Left cardiac atrium (tissue), 4 donors: ENCODE data around the gene GABRA4. TPM values are rescaled to one million over a fixed set of nuclear protein-coding genes. Genes with fewer than 3 reads are reported as not detected.

Source experiments
- ATAC-seq, 2 donors: fragments of 200-7000 bp; cut with Tn5 transposase; one replicate each; pipeline ENCODE4 v1.9.1; 2020; ENCODE audit warnings: mild to moderate bottlenecking in 2 of 2, moderate library complexity in 2 of 2
- DNase-seq: peaks from one replicate; pipeline ENCODE4 v3.0.0-alpha.2; 2020
- intact Hi-C, 2 donors: fragments of 100-400 bp; cut with DNase I; formaldehyde crosslinking; loops; one replicate each; pipeline versions ENCODE4 v1.14.1 to v1.15.1; 2022 to 2023
- long read RNA-seq: library from polyadenylated mRNA; unstranded; transcript quantifications from one replicate; pipeline ENCODE4 v2.0.0, GENCODE V29; 2021
- total RNA-seq, 2 donors: library from RNA; stranded (reverse); fragmentation: NEBNext Ultra II Directional; extraction: Animal tissue kit (Norgen Biotek cat#: 25700); gene quantifications; one replicate each; pipeline ENCODE4 v1.2.1, GENCODE V29; 2021
- donor health status: DM: no; HTN: yes; CAD: no.
- donor health status: DM: no; HTN: yes; CAD: no; lungs with severe emphysema.
- donor health status: DM: yes; HTN: yes; CAD: no.
- donor health status: Dilated cardiomyopathy.

GABRA4 gene
- total RNA-seq = 1 to 10 TPM; 2.1 to 2.5 TPM
- long read RNA-seq, full-length matches to known transcripts = 2 of 2 reads
- long read RNA-seq, partial matches to known transcripts = 0 of 2 reads
- long read RNA-seq, other reads (novel, unspliced or antisense) = 0 of 2 reads

DNA sequence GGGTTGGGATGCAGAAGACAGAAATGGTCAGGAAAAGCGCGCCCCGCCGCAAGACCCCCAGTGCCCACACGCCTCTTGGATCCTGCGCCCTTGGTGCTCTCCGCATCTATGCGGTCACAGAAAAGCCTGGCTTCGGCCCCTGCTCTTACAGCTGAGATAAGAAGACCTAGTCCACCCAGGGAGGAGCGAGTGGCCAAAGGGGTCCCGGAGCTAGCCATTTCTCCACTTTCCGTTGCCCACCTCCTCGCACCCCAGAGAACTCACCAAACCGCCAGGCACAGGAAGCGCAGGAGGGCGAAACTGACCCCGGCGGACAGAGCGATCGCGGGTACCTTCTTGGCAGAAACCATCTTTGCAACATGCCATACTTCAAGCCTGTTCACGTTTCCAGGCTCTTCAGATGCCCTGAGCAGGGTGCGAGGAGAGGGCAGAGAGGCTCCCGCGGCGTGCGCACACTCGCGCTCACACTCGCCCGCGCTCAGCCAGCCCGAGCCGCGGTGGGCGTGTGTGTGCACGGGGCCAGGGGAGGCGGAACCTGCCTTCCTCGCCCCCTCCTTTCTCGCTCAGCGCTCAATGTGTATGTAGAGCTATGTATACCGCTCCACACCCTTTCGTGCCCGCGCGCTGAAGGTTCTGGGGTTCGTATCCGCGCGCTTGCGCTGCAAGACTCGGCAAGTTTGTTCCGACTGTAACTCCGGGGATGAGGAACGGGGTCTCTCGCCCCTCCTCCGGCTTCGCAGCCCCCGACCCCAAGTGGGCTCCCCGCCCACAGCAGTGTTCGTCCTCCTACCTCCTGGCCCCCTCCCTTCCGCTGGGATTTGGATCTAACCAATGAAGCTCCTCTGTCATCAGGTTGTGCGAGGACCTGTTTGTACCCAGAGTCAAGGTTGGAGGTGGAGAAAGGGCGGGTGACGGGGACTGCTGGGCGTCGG is at the start of gene GABRA4:
GABRA4 (minus strand) TSS at position 507 of the 932 bp plus-strand sequence; CDS start at position 350, 157 bp downstream.
- intact Hi-C loops = no loop called here
- ATAC-seq = peak; percentile 27 to 75
- no peak for DNase-seq

DNA sequence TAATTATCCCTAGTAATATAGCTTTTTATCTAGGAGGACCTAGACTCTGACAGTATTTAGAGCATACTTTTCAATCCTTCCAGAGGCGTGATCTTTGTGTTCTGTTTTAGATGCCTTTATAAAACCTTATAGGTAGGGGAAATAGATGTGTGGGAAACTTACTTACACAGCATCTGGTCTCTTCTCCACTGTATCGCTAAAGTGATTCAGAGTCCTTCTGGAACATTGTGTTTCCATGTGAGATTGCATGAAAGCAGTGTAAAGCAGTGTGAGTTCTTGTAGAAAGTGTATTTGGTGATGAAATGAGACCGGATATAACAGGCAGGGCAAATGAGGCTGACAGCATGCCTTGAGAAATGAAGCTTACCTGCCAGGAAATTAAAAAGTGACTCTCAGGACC is 47.4 kb upstream of the GABRA4 start:
- no peak for DNase-seq
- ATAC-seq = no peak
- intact Hi-C loops = no loop called here

DNA sequence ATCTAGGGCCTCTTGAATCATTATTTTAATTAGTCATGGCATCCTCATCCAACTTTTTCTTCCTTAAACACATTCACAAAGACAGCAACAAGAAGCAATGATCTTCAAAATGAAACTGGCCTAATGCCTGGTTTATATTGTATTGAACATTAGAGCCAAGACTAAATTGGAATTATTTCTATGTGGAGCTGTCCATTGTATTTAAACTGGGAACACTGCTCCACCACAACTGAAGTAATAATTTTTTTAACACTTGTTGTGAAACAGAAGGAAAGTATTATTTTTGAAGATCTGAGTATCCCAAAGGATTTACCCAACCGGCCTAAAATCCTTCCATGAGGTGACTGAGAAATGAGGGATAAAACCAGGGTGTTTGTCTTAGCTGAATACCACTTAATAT is 44.9 kb upstream of the GABRA4 start:
- no peak for DNase-seq
- no peak for ATAC-seq
- intact Hi-C loops = no loop called here

DNA sequence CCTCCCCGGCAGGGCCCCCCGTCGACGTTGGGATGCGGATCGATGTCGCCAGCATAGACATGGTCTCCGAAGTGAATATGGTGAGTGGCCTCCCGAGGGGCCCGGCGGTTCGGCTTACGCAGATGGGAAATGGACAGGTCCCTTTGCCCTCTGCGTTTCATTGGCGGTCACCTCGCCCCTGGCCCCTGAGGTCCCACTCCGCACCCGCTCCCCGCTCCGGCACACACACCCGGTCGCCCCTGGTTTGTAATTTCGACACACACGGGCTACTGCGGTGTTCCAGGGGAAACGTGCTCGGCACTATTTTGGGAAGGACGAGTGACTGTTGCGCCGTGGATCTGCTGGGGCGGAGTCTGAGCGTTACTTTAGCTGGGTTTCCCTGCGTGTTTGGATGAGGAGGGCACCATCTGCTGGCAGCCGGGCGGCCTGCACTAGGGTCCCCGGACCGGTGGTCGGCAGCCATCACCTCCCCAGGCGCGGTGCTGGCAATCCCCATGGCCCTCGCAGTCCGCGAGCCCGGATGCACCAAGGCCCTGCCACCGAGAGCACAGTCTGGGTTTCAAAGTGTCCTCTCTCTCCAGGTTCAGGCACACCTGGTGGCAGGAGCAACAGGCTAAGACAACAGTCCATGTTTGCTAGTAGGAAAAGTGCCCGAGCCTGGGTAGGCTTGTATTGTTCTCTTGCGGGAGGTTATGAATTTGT is 39.2 kb upstream of the GABRA4 start:
- ATAC-seq (peak; percentile 94 to 98), DNase-seq (peak; percentile 80)
- intact Hi-C loops = loop anchor here in 1 of 2 donors (2.0 to 5.0 kb wide), 2 partner anchors 100 to 190 kb away; no protein-coding TSS in a partner anchor

DNA sequence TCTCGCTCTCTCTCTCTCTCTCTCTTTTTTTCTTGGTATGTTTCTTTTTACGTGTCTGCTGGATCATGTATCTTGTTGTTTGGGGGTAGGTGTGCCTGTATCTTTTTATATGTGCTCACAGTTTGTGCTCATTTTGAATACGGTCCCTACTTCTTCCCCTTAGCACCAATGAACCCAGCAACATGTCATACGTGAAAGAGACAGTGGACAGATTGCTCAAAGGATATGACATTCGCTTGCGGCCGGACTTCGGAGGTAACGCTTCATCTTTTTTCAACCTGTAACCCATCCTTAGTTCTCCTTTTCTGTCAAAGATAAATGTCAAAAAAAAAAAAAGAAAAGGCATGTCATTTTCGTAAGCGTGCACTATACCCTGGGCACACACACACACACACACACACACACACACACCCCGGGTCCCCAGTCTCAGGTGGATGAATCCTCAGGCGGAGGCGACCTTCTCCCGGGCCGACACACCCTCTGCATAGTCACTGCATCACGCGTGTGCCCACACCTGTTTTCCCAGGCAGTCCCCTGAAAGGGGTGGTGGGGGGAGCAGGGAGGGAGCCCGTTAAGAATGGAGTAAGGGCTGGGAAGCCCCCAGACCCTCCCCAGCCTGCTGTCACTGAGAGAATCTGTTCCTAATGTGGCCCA is 38.5 kb upstream of the GABRA4 start:
- intact Hi-C loops = loop anchor here in 1 of 2 donors (2.0 to 5.0 kb wide), 2 partner anchors 99 to 190 kb away; no protein-coding TSS in a partner anchor
- ATAC-seq = peak; percentile 20 to 53
- DNase-seq = peak; percentile 20

DNA sequence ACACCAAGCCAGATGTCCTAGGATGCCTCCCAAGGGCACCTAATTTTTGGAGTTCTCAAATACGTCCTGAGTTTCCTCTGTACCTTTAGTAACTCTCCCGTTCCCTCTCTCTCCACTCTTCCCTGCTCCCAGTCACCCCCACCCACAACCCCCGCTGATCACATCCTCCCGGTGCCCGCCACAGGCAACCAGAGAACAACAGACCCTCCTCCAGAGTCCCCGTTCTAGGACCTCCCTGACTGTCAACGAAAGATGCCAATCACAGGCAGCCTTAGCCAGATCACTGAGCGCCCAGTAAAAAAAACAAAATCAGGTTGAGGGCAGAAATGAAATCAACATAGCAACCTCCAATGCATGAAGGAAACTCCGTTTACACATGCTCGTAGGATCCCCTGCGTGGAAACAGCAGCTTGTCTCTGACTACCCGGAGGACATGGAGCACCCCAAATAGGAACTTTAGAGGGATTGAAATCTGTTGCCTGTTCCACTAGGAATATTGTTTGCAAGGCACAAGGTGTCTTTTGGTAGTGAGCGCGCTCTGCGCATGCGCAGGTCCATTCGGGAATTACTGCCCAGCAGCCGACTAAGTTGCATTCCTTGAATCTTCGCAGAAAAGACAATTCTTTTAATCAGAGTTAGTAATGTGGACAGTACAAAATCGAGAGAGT is 37.8 kb upstream of the GABRA4 start, which contains the start of gene GABRB1:
GABRB1 (plus strand) TSS at position 557 of the 668 bp plus-strand sequence.
- peak; percentile 39 to 59 for ATAC-seq
- peak; percentile 70 for DNase-seq
- intact Hi-C loops = loop anchor here in 1 of 2 donors (5.0 kb wide), 1 partner anchor 189 kb away; no protein-coding TSS in a partner anchor

DNA sequence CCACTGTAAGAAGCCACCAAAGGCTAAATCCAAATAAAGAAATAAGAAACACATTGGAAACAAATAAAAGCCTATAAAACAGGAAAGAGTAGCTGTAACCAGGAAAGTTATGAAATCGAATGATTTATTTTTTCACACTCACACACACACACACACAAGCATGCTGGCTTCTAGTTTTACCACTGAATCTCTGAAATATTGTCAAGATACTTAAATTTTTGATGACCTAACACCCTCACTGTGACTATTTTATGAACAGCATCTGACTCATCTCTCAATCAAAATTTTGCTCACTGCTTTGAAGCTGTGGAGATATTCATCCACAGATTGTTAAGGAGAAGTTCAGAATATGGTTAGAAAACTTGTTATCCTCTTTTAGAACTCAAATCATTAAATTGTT is 24.1 kb upstream of the GABRA4 start:
- intact Hi-C loops = no loop called here
- ATAC-seq (no peak), DNase-seq (no peak)

DNA sequence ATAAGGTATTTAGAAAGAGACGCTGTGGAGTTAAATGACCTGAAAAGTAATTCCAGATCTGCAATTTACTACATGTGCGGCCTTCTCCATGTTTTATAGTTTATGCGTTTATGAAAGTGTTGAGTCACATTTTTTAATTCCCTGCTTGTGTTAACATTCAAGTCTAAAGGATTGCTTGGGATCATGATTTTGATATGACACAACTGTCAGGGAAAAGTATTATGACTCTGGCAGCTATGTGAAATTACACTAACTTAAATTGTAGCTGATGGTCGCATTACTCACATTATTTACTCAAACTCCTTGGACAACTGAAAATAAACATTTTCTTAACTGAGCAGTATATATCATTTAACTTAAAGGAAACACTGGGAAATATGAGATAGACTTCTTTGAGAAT is 23.7 kb upstream of the GABRA4 start:
- ATAC-seq (no peak), DNase-seq (no peak)
- intact Hi-C loops = no loop called here

DNA sequence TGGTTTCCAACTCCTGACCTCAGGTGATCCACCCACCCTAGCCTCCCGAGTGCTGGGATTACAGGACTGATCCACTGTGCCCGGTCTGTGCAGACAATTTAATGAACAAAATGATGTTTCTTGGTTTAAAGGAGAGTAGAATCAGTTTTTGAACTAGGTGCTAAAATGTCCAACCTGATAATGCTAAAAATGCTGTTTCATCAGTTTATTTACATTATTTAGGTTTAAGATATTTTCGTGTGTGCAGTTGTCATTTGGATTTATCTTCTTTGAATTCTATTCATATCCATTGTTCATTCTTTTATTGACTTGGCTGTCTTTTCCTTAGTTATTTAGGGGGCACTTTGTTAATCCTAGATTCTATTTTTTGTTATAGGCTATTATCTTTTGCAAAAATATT is 20.0 kb upstream of the GABRA4 start:
- DNase-seq (no peak), ATAC-seq (no peak)
- intact Hi-C loops = no loop called here

DNA sequence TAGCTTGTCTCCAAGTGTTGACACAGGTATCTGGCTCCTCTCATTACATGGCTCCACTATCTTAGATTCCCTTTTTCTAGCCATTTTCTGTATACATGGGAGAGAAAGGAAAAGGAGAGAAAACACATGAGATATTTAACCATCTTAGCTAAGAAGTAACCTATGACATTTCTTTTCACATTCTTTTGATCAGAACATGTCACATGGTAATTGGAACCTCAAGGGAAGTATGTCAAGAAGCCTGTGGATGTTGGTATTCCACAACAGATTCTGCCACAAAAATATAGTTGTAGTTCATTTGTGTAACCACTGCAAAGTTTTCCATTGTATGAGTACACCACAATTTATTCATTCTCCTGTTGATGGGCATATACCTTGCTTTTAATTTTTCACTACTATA is 19.3 kb upstream of the GABRA4 start:
- DNase-seq (no peak), ATAC-seq (no peak)
- intact Hi-C loops = no loop called here

DNA sequence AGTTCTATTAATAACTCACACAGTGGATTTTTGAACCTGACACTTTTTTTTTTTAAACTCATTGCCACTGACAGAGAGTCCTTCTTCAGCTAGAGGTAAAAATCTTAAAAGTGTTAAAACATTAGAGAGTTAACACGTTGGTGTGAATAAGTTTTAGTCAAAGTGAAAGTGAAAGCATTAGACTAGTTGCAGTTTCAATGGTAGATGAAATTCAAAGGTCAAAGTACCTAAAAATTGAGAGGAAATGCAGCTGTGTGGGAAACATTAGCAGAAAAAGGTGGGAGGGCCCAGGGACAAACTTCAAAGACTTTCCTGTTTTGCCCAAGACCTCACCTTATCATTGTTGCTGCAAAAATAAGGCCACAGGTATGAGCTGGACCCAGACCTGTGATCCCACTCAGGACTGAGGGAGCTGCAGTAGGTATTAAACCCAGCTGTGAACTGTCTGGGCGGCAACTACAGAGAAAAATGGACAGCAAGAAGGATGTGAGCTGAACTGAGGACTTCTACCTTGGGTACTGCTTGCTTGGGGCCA is 17.6 kb upstream of the GABRA4 start:
- DNase-seq (no peak), ATAC-seq (no peak)
- intact Hi-C loops = no loop called here

DNA sequence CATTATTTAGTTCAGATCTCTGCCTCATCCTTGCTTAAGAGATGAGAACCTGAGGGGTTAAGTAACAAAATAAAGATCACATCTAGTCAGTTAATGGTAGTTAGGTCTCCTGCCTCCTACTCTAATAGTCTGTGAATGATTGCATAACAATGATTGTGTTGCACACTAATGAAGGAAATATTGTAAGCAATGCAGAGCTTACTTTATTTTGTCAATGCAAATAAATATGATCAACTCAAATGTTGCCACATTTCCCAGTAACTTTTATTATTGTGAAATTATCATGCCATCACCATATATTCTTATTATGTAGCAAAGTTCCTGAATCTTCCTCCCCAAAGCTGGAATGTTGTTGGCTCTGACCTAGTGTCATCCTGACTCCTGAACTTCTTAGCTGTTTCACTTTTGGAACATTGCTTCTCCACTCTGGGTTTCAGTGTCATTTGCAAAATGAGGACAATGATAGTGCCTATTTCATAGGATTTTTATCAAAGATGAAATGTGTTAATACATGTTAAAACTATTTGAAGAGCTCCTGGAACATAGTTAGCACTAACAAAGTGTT is 17.0 kb upstream of the GABRA4 start:
- ATAC-seq (no peak), DNase-seq (no peak)
- intact Hi-C loops = no loop called here

DNA sequence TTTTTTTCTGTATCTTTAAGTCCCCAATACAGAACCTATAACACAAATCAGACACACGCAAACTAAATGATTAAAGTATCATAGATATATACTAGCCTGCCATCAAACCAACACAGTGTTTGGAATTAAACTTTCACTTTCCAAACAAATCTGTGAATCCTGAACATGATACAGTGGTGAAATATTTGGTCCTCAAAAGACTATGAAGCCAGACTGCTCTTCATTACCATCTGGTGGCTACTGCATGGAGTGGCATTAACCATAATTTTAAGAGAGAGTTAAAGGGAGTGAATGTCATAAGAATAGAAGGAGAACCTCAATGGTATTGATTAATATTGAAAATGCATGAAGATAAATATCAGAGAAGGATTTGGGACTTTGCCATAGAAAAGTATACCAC is 9.2 kb upstream of the GABRA4 start:
- ATAC-seq (no peak), DNase-seq (no peak)
- intact Hi-C loops = no loop called here

DNA sequence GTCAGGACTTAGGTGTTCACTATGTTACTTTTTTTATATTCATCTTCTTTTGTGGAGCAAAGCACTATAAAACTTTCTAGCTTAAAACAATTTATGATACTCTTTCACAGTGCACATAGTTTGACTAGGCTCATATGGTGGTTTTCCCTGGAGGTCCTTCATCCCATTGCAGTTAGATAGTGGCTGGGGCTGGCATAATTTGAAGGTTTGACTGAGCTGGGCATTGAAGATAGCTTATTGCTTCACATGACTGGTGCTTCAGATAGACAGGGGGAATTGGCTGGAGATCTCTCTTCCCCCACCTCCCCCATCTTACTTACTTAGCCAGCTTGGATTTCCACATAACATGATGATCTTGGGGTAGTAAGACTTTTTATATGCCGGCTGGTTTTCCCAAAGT is 7.0 kb upstream of the GABRA4 start:
- ATAC-seq (peak in 1 of 2 donors; percentile 68), DNase-seq (no peak)
- intact Hi-C loops = no loop called here

DNA sequence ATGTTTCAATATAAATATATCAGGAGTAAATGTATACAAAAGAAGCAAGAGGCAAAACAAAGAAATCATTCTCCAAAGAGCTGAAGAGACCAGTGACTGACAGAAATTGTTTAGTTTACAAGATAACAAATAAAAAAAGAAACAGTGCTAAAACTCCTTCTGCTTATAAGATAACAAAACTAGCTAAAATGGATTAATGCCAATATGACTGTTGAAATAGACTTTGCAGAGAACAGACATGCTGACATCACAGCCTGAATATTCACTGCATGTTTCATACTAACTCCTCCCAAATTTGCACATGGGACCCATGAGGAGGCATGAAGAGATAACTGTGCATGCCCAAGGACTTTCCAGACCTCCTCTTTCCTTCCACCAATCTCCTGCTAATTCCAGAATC is 6.2 kb upstream of the GABRA4 start:
- DNase-seq = no peak
- ATAC-seq = peak in 1 of 2 donors; percentile 89
- intact Hi-C loops = no loop called here

DNA sequence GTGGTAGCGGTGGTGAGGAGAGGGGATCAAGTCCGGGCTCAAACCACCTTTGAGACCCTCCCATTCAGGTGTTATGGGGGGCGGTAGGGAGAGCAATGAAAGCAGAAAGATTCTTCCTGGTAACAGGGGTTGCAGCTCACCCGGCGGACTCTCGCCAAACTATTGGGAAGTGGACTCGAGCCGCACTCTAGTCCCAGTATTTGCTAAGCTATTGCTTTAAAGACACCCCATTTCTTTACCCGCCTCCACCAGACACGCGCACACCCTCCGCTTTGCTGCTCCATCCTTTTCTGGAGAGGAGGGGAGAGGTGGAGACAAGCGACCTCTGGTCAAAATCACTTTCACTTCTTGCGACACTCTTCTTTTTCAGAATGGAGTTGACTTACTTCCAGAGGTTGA is 625 bp upstream of the GABRA4 start:
- no peak for DNase-seq
- peak in 1 of 2 donors; percentile 48 for ATAC-seq
- intact Hi-C loops = no loop called here

DNA sequence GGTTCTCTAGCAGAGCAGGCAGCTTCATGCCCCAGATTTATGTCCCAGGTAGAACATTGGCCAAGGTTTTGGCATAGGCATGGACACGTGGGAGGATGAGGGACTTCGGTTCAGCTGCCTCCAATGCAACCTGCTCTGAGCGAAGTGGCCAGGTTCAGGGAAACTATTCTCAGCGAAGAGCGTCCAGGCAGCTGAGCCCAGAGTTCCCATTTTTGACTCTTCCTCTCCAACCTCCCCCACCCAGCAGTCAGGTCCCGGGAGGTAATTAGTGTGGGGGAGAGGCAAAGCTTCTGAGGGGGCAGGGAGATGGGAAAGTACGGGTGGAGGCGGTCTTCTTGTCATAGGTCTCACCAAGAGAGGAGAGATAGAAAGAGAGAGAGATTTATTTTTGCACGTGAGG is 1.0 kb downstream of the GABRA4 start:
- ATAC-seq (no peak), DNase-seq (no peak)
- intact Hi-C loops = no loop called here

DNA sequence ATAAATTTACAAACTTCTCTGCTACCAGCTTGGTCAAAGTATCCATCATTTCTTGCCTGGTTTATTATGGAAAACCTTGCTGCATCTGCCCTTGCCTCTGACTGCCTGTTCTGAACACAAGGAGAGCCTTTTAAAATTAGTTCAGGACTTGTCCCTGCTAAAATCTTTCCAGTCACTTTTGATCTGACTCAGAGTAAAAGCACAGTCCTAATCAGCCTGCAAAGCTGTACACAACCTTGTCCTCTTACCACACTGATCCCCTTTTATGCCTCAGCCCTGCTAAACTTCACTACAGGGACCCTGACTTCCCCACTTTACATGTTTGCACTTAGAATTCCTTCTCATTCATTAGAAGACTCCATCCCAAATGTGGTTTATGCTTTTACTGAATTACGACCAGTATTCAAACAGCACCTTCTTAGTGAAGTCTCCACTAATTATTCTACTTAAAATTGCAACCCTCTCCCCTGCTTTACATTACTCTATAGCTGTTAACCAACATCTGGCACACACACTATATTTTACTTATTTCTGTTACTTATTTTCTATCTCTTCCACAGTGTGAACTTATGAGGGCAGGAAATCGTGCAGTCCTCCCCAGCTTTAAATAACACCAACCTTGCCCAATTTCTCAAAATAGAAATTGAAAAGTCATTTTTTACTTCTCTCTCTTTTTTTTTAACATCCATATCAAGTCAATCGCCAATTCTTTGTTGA is 6.3 kb downstream of the GABRA4 start:
- DNase-seq = no peak
- no peak for ATAC-seq
- intact Hi-C loops = no loop called here
